T-helper 1 cell treated with Interleukin-12 subunit alpha and Interleukin-12 subunit beta and Interleukin-4 antibody, amounts not matched to agents 30 ng/mL and 1 ng/mL, for 36 hours (primary cell): ENCODE measurements around the gene UBB. TPM values are rescaled to one million over a fixed set of nuclear protein-coding genes. Genes with fewer than 3 reads are reported as not detected.
"Not testable (repeated sequence)": the region's sequence is repeated elsewhere in the genome, so short reads cannot be mapped to it uniquely, and the experiment has no call there.

Experiments
- intact Hi-C: fragments of 100-400 bp; cut with micrococcal nuclease; formaldehyde crosslinking; loops from one replicate; pipeline ENCODE4 v1.15.1; 2024
- total RNA-seq: library from RNA; stranded (reverse); gene quantifications from 2 replicates; pipeline ENCODE4 v1.2.3, GENCODE V29; 2022

The UBB gene
- total RNA-seq, 1 donor from 2014 or later: 1,398 TPM

DNA sequence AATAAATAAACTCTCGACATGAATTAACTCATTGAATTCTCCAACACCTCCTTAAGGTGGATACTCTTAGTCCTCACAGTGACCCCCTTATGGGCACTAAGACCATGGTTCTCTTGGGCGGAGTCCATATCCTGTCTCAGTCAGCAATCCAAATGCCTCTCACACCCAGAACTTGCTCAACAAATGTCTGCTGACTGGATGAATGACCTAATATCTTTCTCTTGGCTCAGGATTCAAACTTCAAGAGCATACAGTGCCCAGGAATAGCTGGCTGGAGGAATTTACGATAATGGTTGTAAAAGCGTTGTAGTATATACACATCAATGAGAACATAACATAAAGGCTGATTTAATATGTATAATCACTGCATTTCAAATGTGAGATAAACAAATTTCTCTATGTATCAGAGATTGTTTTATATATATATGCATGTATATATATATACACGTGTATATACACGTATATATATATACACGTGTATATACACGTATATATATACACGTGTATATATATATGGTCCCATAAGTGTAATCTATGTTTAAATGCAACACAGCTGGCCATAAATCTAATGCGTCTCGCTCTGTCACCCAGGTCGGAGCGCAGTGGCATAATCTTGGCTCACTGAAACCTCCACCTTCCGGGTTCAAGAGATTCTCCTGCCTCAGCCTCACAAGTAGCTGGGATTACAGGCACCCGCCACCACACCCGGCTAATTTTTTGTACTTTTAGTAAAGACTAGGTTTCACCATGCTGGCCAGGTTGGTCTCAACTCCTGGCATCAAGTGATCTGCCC, 6.5 kb upstream of the UBB start:
- intact Hi-C loops: no loop called here

- intact Hi-C loops: no loop called here
Observed at GRCh38 chr17:16377941-16378341, 3.0 kb upstream of the UBB start.

DNA sequence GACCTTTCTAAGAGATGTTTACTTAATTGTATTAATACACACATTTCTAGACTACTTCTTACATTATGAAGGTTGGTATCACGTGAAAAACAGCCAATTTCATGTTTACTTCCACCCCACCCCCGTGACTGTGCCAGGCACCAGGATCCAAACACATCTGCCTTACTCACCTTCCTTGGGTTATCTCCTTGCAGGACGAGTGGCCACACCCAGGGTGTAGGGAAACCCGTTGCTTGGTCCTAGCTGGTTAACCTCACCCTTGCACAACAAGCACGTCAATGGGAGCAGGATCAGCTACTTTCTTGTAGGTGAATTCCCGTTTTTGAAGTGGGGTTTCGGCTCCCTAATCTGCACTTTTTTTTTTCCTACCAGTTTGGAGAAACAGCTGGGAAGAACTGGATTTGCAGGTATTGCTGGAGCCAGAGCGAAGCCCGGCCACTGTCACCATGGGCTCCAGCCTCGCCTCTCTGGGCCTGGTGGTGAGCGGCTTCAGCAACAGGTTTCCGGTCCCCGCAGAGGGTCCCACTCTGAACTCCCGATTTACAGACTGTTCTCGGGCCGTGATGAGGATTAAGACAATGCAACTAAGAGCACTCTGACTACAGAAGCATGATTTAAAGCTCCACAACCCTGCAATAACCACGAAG, 2.1 kb upstream of the UBB start:
- intact Hi-C loops: no loop called here

- intact Hi-C loops: loop anchor here (2.0 to 10.0 kb wide), 5 partner anchors 17 to 273 kb away; partner anchors contain the start of genes CENPV, PIGL and ZNF624
Observed at GRCh38 chr17:16379654-16380053, 1.2 kb upstream of the UBB start.

- intact Hi-C loops: loop anchor here (1.0 to 10.0 kb wide), 9 partner anchors 19 to 271 kb away; partner anchors contain the start of genes CENPV, PIGL and ZNF624
Observed at GRCh38 chr17:16381496-16381820, 567 bp downstream of the UBB start.

DNA sequence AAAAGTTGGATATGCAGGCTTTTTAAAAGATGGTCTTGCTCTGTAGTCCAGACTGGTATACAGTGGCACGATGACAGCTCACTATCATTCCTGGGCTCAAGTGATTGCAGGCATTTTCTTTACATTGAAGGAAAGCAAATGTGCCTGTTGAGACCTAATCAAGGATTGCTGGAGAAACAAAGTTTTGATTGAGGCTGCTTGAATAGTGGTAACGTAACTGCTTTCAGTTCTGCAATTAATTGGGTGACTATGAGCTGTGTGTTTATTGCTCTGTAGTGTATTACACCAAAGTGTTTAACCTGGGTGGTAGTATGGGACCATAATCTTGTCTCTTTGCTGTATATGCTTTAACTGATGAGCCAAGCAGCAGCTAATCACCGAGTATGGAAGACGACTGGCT, 2.3 kb downstream of the UBB start:
- intact Hi-C loops: loop anchor here (10.0 kb wide), 1 partner anchor 202 kb away; no protein-coding TSS in a partner anchor

DNA sequence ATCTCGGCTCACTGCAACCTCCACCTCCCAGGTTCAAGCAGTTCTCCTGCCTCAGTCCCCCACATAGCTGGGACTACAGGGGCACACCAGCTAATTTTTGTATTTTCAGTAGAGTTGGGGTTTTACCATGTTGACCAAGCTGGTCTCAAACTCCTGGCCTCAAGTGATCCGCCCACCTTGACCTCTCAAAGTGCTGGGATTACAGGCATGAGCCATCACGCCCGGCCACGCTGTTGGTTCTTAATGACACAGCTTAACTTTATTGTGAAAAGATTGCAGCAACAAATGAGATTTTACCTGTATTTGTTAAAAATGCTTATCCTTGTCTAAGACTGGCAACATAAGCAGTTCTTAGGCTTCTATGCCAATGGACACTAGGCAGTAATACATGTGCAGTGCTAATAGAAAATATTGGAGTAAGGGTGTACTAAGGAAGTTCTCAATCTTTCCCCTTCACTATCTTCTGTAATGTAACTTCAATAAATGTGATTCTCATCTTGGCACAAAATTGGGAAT, 2.9 kb downstream of the UBB start:
- intact Hi-C loops: loop anchor here (10.0 kb wide), 1 partner anchor 201 kb away; no protein-coding TSS in a partner anchor

- intact Hi-C loops: loop anchor here (10.0 kb wide), 1 partner anchor 200 kb away; no protein-coding TSS in a partner anchor
Observed at GRCh38 chr17:16384557-16384956, 3.7 kb downstream of the UBB start.

DNA sequence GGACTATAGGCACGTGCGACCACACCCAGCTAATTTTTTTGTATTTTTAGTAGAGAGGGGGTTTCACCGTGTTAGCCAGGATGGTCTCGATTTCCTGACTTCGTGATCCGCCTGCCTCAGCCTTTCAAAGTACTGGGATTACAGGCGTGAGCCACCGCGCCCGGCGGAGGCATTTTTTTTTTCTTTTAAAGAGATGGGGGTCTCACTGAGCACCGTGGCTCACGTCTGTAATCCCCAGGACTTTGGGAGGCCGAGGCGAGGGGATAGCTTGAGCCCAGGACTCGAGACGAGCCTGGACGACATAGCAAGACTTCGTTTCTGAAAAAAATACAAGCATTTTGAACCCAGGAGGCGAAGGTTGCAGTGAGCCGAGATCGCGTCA, 5.2 kb downstream of the UBB start:
- intact Hi-C loops: loop anchor here (1.0 to 10.0 kb wide), 5 partner anchors 12 to 199 kb away; partner anchors contain the start of gene TRPV2

- intact Hi-C loops: no loop called here
Observed at GRCh38 chr17:16391451-16391850, 10.6 kb downstream of the UBB start.

GRCh38 chr17:16392491-16392890, 11.6 kb downstream of the UBB start:
- intact Hi-C loops: not testable (repeated sequence)

GRCh38 chr17:16395887-16396286, 15.0 kb downstream of the UBB start:
- intact Hi-C loops: not testable (repeated sequence)

DNA sequence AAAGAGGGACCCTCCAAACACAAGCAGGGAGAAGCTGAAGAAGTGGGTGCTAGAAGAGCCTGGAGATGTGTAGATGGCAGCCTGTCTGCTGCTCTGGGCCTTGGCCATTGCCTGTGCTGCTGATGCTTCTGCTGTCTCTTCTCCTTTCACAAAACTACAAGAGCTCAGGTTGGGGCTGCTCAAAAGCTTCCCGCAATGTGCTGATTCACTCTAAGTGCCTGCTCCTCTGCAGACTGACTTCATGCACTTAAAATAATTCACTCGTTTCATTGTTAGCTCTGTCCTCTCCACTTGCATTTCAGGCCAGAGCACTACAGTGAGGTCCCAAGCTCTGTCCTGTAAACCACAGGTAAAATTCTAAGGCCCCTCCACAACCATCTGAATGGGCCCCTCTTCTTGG, 15.8 kb downstream of the UBB start:
- intact Hi-C loops: not testable (repeated sequence)

DNA sequence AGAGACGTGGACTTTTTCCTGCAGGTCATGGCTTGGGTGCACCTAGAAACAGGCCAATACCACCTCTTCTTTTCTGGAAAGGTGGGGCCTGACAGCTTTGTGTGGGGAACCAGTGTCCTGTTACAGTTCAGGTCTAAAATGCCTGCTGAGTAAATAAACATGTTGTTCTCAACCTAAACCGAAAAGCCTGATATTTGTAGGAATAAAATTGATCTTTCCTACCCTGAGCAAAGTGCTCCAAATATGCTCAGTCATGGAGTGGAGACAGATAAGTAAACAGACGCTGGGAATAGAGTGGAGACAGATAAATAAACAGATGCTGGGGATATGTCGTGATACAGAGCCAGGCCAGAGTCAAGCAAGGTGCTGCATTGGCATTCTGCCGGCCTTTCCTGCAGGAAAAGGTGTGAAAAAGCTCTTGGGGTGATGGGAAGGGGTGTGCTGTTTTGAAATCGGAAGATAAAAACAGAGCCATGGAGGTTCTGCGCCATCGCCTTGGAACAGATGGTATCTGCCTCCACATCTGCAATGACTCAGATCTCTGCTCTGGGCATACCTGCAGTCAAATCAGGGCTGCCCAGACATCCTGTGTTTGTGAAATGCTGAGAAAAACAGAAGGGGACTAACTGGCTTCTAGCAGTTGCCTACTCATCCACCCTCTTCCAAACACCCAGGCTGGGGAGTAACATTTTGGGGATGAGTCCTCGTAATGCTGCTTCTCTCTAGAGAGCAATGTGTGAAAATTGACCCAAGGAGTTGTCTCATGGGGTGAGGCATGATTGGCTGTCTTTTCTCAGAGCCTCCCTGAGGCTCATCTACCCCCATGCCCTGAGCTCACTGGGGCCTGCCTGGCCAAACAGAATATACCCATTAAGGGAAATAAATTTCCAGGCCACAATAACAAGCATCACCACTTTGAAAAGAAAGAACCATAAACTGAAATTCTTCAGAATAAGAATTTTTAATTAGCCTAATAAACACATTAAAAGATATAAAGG, 17.7 kb downstream of the UBB start:
- intact Hi-C loops: loop anchor here (1.0 kb wide), 1 partner anchor 12 kb away; no protein-coding TSS in a partner anchor

- intact Hi-C loops: not testable (repeated sequence)
Observed at GRCh38 chr17:16403847-16404246, 23.0 kb downstream of the UBB start.

DNA sequence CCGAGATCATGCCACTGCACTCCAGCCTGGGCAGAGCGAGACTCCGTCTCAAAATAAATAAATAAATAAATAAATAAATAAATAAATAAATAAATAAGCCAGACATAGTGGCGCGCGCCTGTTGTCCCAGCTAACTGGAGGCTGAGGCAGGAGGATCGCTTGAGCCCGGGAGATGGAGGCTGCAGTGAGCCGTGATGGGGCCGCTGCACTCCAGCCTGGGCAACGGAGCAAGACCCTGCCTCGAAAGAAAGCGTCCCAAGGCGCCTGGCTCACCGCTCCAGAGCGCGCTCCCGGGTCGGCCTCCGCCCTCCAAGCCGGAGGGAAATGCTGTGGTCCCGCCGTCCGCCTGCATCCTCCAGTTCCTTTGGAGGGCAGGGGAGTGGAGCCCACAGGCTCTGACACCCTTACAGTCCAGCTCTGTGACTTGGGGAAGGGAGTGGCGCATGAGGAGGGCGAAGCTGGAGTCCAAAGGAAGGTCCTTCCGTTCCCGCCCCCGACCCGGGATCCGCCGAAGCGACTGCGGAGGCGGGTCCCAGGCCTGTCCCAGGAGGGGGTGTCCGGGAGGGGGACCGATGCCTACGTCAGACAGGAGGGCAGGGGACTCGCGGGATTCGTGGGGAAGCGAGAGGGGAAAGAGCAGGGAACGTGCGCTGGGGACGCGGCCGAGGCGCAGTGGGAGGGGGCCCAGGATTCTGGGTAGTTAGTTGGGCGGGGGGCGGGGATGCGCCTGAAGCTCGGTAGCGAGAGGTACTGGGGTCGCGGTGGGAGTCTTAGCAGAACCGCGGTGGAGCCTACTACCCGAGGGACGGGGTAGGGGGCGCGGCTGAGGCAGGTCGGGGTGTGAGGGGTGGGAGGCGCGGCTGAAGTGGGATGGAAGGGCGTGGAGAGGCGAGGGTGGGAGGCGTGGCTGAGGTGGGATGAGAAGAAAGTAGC, 26.1 kb downstream of the UBB start:
- intact Hi-C loops: no loop called here

DNA sequence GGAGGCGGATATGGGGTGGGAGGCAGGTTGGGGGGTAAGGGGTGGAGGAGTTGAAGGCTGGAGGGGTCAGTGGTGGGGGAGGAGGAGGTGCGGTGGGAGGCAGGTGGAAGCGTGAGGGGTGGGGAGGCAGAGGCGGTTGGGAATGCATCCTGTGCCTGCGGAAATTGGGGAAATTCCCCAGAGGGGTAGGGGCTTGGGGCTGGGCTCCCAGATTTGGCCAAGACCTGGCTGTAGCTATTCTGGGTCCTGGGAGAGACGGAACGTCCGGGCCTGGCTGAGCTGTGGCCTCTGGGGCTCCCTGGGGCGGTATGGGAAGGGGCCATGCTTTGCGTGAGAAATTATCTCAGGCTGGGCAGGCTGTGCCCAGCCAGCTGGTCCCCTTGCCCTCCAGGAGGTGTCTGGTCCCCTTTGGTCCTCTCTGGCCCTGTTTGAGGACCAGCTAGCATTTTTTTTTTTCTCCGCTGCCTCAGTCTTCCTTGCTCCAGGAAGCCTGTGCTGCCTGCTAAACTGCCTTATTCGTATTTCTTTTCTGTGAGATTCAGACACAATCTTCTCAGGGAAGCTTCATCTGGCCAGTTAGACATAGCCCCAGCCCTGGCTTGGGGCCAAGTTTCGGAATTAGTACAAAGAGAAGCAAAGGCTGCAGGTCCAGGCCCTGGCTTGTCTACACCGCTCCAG, 27.2 kb downstream of the UBB start:
- intact Hi-C loops: no loop called here

- intact Hi-C loops: loop anchor here (1.0 to 10.0 kb wide), 4 partner anchors 29 to 200 kb away; partner anchors contain the start of genes NCOR1 and PIGL
Observed at GRCh38 chr17:16415031-16415924, 34.4 kb downstream of the UBB start, which contains the start of gene TRPV2. TRPV2 (plus strand) TSS chr17:16415571; CDS start chr17:16417669, 2,098 bp downstream.
